GM19372 (cell line): ENCODE results near the gene EZH2.

Experiments
- ATAC-seq: cut with Tn5 transposase; IDR thresholded peaks from one replicate; pipeline ENCODE4 v1.9.1; 2021; ENCODE audit warnings: mild to moderate bottlenecking, low read depth, moderate library complexity; ENCODE audit not compliant: unreplicated experiment

The EZH2 gene

GRCh38 chr7:148862481-148862880 is 21.6 kb downstream of the EZH2 start:
- ATAC-seq = no peak

- no peak for ATAC-seq
Measured at GRCh38 chr7:148858489-148858888, 25.6 kb downstream of the EZH2 start.

- ATAC-seq = no peak
Measured at GRCh38 chr7:148856891-148857290, 27.2 kb downstream of the EZH2 start.

DNA sequence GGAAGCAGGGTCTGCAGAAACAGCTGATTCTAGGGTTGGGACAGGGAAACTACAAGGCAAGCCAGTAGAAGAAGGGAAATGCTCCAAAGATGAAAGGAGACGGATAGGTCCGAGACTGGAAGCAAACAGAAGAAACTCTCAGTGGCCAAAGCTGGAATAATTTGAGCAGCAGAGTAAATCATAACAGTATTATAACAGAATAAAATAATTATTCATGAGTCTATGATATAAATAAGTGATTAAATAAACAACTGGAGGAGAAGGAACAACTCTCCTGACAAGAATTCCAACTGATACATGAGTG is 27.6 kb downstream of the EZH2 start:
- ATAC-seq = no peak

GRCh38 chr7:148854983-148855382 is 29.1 kb downstream of the EZH2 start:
- no peak for ATAC-seq

GRCh38 chr7:148852272-148852671 is 31.8 kb downstream of the EZH2 start:
- ATAC-seq = no peak

DNA sequence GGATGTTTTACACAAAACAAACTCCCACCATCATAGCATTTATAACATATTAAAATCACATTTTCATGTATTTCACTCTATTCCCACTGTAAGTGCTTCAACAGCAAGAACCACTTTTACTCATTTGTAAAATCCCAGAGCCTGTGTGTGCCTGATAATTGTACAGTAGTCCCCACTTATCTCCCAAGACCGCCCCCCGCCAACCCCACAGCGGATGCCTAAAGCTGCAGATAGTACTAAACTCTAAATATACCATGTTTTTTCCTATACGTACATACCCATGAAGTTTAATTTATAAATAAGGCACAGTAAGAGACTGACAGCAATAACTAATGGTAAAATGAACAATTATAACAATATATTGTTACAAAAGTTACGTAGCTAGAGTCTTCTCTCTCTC is 33.5 kb downstream of the EZH2 start:
- no peak for ATAC-seq

DNA sequence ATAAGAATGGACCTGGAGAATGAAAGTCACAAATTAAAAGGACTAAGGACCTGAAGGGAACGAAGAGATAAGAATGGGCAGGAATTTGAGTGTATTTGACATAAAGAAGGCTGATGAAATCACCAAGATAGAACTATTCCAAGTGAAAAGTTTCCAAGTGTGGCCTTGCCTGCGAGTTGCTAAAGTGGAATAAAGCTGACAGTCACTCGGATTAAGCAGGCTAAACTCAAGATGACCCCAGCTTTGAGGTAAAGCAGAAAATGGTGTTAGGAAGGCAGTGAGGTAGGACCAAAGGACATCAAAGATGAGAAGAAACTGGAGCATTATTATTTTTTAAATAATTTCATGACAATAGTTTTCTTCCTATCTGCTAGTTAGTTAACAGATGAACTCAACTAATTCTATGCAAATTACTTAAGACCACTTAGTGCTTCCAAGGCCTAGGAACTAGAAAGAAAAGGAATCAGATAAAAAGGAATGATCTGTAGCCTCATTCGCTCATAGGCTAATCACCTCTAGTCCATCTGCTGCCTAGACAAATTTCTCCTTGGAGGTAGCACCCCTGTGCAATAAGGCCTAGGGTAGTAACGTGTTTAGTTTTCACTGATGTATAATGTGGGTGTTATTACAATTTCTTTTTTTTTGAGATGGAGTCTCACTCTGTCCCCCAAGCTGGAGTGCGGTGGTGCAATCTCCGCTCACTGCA is 34.5 kb downstream of the EZH2 start:
- no peak for ATAC-seq

DNA sequence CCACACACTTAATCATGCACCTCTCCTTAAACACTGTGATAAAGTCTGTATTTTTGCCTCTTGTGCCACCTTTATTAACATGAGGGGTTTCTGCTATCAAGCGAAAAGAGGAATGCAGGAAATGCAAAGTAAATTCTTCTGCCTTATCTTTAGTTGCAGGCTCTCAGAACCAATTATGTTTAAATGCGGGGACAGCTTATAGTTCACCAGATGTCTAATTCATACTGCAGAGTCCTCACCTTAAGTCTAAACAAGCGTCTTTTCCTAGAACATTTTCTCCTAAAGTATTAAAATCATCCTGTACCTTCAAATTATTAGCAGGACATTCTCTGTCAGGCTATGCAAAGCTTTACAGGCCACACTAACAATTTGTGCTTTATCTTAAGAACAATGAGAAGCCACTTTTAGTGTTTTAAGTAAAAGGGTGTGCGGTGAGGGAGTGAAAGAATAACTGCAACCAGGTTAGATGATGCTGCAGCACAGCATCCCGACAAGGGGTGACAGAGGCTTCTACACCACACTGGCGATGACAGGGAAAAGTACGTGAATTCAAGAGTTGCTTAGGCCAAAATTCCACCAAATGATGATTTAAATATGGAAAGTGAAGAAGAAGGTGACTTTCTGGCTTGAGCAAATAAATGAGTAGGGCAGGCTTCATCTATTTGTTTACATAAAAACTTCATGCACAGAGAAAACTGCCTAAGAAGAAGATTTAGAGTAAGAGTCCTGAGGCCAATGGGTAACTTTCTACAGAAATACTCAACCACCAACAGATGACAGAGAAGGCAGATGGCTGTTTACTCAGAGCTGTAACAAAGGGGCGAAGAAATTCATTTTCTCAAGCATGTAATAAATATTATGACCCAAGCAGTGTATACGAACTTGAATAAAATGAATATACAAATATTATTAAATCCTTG is 36.0 kb downstream of the EZH2 start:
- ATAC-seq = no peak

DNA sequence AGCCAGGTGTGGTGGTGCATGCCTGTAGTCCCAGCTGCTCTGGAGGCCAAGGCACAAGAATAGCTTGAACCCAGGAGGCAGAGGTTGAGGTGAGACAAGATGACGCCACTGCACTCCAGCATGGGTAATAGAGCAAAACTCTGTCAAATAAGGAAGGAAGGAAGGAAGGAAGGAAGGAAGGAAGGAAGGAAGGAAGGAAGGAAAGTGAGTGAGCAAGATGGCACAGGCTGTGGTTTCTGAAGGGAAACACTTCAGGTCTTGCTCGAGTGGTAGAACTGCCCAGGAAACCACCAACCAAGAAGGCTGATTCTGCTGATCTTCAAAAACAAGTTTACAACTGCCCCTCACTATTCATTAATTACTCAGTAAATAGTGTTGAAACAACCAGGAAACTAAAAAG is 45.2 kb downstream of the EZH2 start:
- no peak for ATAC-seq

DNA sequence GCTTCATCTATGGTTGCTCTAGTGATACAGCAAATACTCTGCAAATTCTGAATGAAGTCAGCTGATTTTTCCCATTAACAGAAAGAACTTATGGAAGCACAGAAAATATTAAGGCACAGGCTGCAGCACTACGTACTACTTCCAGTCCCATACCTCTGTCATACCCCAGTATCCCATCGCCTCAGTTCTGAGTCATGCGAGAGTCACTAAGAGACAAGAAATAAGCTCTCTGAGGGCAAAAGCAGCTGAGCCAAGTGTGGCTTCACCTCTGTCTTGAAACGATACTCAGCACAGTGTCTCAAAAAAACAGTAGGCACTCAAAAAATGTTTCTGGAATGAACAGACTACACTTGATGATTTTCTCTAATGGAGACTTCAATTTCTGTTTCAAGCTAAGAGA is 48.2 kb downstream of the EZH2 start:
- no peak for ATAC-seq

DNA sequence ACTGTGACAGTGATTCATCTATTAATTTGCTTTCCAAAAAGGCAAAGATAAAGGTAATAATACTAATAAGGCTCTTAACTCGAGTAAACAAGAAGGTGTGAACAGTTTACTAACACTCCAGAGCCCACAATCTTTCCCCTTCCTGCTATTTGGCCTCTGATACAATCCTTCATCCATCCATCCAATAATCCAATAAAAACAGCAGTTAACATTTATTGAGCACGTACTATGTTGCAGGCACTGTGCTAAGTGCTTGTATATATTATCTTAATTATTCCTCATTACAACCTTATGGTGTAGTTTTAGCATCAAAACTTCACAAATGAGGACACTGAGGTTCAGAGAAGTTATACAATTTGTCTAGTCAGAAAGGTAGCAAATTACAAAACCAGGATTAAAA is 49.5 kb downstream of the EZH2 start:
- ATAC-seq = no peak

GRCh38 chr7:148831782-148832181 is 52.3 kb downstream of the EZH2 start:
- ATAC-seq = no peak

DNA sequence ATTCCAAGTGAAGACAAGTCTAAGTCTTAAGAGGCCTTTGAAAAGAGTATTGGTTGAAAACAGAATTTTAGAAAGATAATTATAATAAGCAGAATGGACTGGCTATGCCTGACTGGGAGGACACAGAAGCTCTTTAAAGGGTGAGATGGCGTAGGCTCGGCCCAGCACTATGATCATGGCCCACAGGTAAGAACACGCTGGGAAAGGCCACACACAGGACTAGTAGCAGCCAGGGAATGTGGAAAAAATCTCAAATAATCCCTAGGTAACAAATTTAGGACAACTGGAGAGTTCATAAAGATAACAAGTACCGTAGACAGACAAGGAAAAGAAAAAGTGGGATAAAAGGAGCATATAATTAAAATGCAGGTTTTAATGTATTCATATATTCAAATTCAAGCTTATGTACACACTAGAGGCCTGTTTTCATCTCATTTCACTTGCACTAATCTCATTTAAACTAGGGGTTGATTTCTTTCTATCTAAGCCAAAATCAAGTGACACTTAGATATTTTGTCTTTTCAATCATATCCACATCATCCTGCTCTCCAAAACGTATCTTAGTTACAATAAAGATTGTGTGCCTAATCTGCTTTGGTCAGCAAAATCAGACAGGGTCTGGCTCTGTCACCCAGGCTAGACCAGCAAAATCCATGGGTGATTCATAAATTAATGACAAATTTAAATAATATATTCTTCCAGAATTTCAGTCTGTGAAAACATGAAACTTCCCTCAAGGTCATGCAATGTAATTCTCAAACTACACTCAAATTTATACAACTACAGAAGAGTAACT is 53.0 kb downstream of the EZH2 start:
- ATAC-seq = no peak

DNA sequence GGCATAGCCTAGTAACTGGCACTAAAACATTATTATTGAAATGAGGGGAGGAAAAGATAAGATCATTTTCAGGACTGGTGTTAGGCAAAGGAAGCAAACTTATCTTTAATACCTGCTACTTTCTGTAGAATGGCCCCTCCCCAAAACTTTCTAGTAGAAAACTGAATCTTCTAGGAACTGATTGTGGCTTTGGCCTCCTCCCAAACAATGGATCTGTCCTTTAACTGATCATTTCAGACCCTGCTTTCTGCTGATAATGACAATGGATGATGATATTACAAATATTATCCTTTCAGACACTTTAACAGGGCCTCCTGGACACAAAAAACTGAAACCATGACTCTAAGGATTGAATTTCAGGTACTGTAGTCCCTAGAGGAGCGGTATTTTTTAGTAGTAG is 55.1 kb downstream of the EZH2 start:
- no peak for ATAC-seq

GRCh38 chr7:148825338-148825737 is 58.8 kb downstream of the EZH2 start:
- ATAC-seq = no peak

GRCh38 chr7:148824864-148825263 is 59.2 kb downstream of the EZH2 start:
- ATAC-seq = no peak

DNA sequence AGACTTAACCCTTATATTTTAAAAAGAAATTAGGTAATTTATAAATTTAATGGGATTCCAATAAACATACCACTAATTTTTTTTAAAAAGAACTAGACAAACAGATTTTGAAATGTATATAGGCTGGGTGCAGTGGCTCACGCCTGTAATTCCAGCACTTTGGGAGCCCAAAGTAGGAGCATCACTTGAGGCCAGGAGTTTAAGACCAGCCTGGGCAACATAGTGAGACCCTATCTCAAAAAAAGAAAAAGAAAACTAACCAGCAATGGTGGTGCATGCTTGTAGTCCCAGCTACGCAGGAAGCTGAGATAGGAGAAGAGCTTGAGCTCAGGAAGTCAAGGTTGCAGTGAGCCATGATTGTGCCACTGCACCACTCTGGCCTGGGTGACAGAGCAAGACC is 62.7 kb downstream of the EZH2 start:
- ATAC-seq = no peak

DNA sequence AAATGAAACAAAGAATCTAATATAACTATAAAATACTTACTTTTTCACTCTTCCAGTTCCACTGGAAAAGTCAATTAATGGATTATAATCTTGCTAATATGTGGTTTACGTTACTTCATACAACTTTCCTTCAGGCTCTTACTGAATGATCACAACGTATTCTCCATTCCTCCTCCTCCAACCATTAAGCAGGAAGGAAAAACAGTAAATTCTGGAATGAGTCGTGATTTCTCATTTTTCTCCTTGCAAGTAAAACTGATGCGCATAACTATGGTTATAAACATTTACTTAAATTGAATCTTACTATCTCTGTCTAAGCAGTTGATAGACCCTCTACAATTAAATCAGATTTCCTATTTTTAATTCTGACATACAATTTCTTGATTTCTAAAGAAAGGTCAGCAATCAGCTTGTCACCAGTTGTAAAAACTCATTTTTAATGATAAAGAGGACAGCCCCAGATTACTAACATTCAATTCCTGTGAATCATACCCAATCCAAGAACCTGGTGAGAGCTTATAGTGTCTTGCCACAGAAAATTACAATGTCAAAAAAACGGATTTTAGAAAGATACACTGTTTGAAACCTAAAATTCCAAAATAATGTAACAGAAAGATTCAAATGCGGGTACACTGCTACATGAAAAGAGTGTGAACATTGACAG is 64.3 kb downstream of the EZH2 start:
- no peak for ATAC-seq

DNA sequence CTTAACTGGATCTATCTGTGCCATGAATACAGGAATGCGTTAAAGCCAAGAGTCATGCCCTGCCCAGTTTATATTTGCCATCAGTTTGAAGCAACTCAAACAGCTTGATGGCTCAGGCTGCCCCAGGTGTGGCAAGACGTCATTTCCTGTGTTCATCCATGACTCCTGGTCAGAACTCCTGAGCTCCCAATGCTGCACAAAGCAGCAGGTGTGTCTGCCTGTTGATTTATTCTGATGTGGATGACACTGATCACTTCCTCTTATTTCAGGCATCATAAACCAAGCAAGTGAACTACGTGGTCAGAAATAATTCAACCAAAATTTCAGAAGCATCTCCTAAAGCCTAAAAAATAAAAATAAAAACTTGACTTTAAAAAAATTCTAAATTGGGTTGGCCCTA is 68.5 kb downstream of the EZH2 start:
- ATAC-seq = no peak
